ENCODE data around the gene FKBP1A.

Gene FKBP1A

DNA sequence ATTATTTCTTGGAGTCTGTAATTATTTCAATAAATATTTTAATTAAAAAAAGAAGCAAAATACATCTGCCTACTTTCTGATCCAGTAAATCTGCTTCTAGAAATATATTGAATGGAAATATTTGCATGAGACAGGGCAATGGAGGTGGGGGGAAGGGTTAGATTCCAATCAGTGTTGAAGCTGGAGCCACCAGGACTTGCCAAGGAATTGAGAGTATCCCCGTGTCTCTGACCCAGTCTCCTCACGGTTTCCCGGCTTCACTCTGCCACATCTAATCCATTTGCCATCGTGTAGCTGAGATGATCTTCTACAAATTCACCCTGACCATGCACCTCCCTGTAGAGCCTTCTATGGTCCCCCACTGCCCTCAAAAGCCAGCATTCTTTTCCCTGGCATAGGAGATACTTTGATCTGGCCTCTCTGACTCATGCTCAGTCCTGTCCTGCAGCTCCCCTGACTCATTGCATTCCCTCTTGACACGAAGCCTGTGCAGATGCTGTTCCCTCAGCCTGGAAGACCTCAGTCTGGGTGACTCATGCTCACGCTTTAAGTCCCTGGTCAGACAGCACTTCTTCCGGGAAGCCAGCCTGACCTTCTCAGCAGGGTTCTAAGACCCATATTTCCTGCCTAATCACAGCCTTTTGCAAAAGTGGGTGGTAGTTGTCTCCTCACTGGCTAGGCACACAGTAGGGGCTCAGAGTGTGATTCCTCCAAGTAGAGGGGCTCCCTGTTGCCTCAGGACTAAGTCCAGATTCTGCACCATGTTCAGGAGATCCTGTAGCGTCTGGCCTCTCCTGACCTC, 23.0 kb upstream of the FKBP1A start (continued):
- TF ChIP-seq, protein P1, sequence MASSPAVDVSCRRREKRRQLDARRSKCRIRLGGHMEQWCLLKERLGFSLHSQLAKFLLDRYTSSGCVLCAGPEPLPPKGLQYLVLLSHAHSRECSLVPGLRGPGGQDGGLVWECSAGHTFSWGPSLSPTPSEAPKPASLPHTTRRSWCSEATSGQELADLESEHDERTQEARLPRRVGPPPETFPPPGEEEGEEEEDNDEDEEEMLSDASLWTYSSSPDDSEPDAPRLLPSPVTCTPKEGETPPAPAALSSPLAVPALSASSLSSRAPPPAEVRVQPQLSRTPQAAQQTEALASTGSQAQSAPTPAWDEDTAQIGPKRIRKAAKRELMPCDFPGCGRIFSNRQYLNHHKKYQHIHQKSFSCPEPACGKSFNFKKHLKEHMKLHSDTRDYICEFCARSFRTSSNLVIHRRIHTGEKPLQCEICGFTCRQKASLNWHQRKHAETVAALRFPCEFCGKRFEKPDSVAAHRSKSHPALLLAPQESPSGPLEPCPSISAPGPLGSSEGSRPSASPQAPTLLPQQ (tag by site-specific recombination; IDR thresholded peaks at IDR 0.05), result peak; percentile 51; the same call in 1 of the 2 replicates
- TF ChIP-seq, protein P2, sequence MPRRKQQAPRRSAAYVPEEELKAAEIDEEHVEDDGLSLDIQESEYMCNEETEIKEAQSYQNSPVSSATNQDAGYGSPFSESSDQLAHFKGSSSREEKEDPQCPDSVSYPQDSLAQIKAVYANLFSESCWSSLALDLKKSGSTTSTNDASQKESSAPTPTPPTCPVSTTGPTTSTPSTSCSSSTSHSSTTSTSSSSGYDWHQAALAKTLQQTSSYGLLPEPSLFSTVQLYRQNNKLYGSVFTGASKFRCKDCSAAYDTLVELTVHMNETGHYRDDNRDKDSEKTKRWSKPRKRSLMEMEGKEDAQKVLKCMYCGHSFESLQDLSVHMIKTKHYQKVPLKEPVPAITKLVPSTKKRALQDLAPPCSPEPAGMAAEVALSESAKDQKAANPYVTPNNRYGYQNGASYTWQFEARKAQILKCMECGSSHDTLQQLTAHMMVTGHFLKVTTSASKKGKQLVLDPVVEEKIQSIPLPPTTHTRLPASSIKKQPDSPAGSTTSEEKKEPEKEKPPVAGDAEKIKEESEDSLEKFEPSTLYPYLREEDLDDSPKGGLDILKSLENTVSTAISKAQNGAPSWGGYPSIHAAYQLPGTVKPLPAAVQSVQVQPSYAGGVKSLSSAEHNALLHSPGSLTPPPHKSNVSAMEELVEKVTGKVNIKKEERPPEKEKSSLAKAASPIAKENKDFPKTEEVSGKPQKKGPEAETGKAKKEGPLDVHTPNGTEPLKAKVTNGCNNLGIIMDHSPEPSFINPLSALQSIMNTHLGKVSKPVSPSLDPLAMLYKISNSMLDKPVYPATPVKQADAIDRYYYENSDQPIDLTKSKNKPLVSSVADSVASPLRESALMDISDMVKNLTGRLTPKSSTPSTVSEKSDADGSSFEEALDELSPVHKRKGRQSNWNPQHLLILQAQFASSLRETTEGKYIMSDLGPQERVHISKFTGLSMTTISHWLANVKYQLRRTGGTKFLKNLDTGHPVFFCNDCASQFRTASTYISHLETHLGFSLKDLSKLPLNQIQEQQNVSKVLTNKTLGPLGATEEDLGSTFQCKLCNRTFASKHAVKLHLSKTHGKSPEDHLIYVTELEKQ (tag by site-specific recombination; IDR thresholded peaks at IDR 0.05; ENCODE audit: borderline replicate concordance), result peak; percentile 77; the same call in 1 of the 2 replicates
- TF ChIP-seq, protein P3, sequence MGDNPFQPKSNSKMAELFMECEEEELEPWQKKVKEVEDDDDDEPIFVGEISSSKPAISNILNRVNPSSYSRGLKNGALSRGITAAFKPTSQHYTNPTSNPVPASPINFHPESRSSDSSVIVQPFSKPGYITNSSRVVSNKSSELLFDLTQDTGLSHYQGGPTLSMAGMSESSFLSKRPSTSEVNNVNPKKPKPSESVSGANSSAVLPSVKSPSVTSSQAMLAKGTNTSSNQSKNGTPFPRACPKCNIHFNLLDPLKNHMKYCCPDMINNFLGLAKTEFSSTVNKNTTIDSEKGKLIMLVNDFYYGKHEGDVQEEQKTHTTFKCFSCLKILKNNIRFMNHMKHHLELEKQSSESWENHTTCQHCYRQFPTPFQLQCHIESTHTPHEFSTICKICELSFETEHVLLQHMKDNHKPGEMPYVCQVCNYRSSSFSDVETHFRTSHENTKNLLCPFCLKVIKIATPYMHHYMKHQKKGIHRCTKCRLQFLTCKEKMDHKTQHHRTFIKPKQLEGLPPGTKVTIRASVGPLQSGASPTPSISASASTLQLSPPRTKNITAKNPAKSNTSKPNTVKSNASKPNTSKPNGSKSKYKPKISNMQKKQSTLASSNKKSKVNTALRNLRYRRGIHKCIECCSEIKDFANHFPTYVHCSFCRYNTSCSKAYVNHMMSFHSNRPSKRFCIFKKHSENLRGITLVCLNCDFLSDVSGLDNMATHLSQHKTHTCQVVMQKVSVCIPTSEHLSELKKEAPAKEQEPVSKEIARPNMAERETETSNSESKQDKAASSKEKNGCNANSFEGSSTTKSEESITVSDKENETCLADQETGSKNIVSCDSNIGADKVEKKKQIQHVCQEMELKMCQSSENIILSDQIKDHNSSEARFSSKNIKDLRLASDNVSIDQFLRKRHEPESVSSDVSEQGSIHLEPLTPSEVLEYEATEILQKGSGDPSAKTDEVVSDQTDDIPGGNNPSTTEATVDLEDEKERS (tag by site-specific recombination; IDR thresholded peaks at IDR 0.05), result peak; percentile 95
- TF ChIP-seq, protein P4, sequence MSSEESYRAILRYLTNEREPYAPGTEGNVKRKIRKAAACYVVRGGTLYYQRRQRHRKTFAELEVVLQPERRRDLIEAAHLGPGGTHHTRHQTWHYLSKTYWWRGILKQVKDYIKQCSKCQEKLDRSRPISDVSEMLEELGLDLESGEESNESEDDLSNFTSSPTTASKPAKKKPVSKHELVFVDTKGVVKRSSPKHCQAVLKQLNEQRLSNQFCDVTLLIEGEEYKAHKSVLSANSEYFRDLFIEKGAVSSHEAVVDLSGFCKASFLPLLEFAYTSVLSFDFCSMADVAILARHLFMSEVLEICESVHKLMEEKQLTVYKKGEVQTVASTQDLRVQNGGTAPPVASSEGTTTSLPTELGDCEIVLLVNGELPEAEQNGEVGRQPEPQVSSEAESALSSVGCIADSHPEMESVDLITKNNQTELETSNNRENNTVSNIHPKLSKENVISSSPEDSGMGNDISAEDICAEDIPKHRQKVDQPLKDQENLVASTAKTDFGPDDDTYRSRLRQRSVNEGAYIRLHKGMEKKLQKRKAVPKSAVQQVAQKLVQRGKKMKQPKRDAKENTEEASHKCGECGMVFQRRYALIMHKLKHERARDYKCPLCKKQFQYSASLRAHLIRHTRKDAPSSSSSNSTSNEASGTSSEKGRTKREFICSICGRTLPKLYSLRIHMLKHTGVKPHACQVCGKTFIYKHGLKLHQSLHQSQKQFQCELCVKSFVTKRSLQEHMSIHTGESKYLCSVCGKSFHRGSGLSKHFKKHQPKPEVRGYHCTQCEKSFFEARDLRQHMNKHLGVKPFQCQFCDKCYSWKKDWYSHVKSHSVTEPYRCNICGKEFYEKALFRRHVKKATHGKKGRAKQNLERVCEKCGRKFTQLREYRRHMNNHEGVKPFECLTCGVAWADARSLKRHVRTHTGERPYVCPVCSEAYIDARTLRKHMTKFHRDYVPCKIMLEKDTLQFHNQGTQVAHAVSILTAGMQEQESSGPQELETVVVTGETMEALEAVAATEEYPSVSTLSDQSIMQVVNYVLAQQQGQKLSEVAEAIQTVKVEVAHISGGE (tag by site-specific recombination; conservative IDR thresholded peaks at IDR 0.05; ENCODE audit: low read depth), result no peak
- TF ChIP-seq ZNF600 (tag by site-specific recombination; IDR thresholded peaks at IDR 0.05), result peak; percentile 94
- TF ChIP-seq ZNF391 (tag by site-specific recombination; IDR thresholded peaks at IDR 0.05; ENCODE audit: borderline replicate concordance, low read depth), result 0 out of 2 replicates have a peak, but pooled peaks have one; percentile 41
- no peak for TF ChIP-seq ZSCAN16 (tag by site-specific recombination; IDR thresholded peaks at IDR 0.05)
- TF ChIP-seq, protein P5, sequence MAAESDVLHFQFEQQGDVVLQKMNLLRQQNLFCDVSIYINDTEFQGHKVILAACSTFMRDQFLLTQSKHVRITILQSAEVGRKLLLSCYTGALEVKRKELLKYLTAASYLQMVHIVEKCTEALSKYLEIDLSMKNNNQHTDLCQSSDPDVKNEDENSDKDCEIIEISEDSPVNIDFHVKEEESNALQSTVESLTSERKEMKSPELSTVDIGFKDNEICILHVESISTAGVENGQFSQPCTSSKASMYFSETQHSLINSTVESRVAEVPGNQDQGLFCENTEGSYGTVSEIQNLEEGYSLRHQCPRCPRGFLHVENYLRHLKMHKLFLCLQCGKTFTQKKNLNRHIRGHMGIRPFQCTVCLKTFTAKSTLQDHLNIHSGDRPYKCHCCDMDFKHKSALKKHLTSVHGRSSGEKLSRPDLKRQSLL (tag by site-specific recombination; IDR thresholded peaks at IDR 0.05), result no peak
- TF ChIP-seq ZFP37 (tag by site-specific recombination; IDR thresholded peaks at IDR 0.05), result peak; percentile 96
- TF ChIP-seq ZNF610 (tag by site-specific recombination; IDR thresholded peaks at IDR 0.05; ENCODE audit: borderline replicate concordance), result no peak
- TF ChIP-seq ZNF19 (tag by site-specific recombination; IDR thresholded peaks at IDR 0.05; ENCODE audit: low read depth), result no peak
- TF ChIP-seq ZNF585B (tag by site-specific recombination; IDR thresholded peaks at IDR 0.05), result no peak
- no peak for TF ChIP-seq SALL2 (tag by site-specific recombination; IDR thresholded peaks at IDR 0.05; ENCODE audit: borderline replicate concordance)
- TF ChIP-seq ZBTB1 (tag by site-specific recombination; IDR thresholded peaks at IDR 0.05), result no peak
- peak; percentile 87 for TF ChIP-seq BCL11A (tag by site-specific recombination; IDR thresholded peaks at IDR 0.05; ENCODE audit: low read depth)
- TF ChIP-seq SP3 (tag by site-specific recombination; IDR thresholded peaks at IDR 0.05), result peak; percentile 50
- TF ChIP-seq, protein P6, sequence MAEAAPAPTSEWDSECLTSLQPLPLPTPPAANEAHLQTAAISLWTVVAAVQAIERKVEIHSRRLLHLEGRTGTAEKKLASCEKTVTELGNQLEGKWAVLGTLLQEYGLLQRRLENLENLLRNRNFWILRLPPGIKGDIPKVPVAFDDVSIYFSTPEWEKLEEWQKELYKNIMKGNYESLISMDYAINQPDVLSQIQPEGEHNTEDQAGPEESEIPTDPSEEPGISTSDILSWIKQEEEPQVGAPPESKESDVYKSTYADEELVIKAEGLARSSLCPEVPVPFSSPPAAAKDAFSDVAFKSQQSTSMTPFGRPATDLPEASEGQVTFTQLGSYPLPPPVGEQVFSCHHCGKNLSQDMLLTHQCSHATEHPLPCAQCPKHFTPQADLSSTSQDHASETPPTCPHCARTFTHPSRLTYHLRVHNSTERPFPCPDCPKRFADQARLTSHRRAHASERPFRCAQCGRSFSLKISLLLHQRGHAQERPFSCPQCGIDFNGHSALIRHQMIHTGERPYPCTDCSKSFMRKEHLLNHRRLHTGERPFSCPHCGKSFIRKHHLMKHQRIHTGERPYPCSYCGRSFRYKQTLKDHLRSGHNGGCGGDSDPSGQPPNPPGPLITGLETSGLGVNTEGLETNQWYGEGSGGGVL (tag by site-specific recombination; IDR thresholded peaks at IDR 0.05), result peak; percentile 49; the same call in 1 of the 2 replicates
- TF ChIP-seq, protein P7, sequence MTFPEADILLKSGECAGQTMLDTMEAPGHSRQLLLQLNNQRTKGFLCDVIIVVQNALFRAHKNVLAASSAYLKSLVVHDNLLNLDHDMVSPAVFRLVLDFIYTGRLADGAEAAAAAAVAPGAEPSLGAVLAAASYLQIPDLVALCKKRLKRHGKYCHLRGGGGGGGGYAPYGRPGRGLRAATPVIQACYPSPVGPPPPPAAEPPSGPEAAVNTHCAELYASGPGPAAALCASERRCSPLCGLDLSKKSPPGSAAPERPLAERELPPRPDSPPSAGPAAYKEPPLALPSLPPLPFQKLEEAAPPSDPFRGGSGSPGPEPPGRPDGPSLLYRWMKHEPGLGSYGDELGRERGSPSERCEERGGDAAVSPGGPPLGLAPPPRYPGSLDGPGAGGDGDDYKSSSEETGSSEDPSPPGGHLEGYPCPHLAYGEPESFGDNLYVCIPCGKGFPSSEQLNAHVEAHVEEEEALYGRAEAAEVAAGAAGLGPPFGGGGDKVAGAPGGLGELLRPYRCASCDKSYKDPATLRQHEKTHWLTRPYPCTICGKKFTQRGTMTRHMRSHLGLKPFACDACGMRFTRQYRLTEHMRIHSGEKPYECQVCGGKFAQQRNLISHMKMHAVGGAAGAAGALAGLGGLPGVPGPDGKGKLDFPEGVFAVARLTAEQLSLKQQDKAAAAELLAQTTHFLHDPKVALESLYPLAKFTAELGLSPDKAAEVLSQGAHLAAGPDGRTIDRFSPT (tag by site-specific recombination; IDR thresholded peaks at IDR 0.05), result peak; percentile 88
- TF ChIP-seq ZNF571 (tag by site-specific recombination; IDR thresholded peaks at IDR 0.05), result no peak
- peak; percentile 48 for TF ChIP-seq GLIS2 (tag by site-specific recombination; IDR thresholded peaks at IDR 0.05)
- TF ChIP-seq ZXDB (tag by site-specific recombination; IDR thresholded peaks at IDR 0.05), result peak; percentile 43; the same call in 1 of the 2 replicates
